Tibial artery (tissue), 4 donors: ENCODE results near the gene CSH2.
"Not testable (repeated sequence)": the region's sequence is repeated elsewhere in the genome, so short reads cannot be mapped to it uniquely, and the experiment has no call there.

ENCODE experiments used
- DNase-seq, 2 donors: peaks; one replicate each; pipeline ENCODE4 v3.0.0-alpha.2; 2019
- H3K27ac ChIP-seq, 2 donors: fragments of 200-600 bp; sonication (generic) in 1 of 2; 1 replicate in 1 of 2; 2 replicates in 1 of 2; pipeline ENCODE4 v1.5.1; 2018 to 2019; ENCODE audit warnings: mild to moderate bottlenecking in 1 of 2
- H3K27me3 ChIP-seq, 2 donors: fragments of 200-600 bp; sonication (generic) in 1 of 2; one replicate each; pipeline versions ENCODE4 v1.5.1 to v1.6.0; 2016 to 2019
- H3K36me3 ChIP-seq, 3 donors: fragments of 200-600 bp; sonication (generic) in 2 of 3; one replicate each; pipeline ENCODE4 v1.5.1; 2016 to 2019; ENCODE audit warnings: mild to moderate bottlenecking in 2 of 3
- H3K4me1 ChIP-seq, 4 donors: fragments of 200-600 bp; sonication (generic) in 2 of 4; 1 replicate in 3 of 4; 2 replicates in 1 of 4; pipeline ENCODE4 v1.5.1; 2016 to 2019
- H3K4me3 ChIP-seq, 2 donors: fragments of 200-600 bp; sonication (generic) in 1 of 2; 1 replicate in 1 of 2; 2 replicates in 1 of 2; pipeline ENCODE4 v1.5.1; 2018 to 2019; ENCODE audit warnings: mild to moderate bottlenecking in 2 of 2
- H3K9me3 ChIP-seq, 3 donors: fragments of 200-600 bp; sonication (generic) in 1 of 3; one replicate each; pipeline ENCODE4 v1.5.1; 2016 to 2019
- intact Hi-C: fragments of 100-400 bp; cut with DNase I; formaldehyde crosslinking; loops from one replicate; pipeline ENCODE4 v1.15.0; 2023; ENCODE audit warnings: low total_unique reads
- TF ChIP-seq, protein P1 (sequence below), 2 experiments: fragments of 200-600 bp in 1 of 2; fragments of 450-650 bp in 1 of 2; IDR thresholded peaks; one replicate each; pipeline ENCODE4 v1.5.1; 2017 to 2019; ENCODE audit warnings: antibody characterized with exemption in 2 of 2, mild to moderate bottlenecking in 1 of 2, moderate library complexity in 1 of 2

Gene CSH2

DNA sequence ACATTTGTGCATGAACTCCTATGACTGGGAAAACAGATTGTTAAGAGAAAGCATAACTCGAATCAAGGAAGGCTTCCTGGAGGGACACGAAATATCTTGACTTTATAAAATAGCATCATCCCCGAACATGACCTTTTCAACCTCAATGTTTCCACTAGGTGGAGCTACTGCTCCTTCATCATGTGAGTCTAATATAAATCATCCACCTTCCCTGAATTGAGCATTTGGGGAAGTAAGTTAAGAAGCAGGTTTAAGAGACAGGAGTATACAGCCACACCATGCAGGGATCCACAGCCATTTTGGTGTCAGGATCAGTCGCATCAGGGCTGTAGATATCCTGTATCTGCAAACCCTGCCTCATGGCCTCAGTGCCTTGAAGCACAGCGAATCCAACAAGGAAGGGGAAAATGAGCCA, 30.3 kb upstream of the CSH2 start:
- H3K27ac ChIP-seq, H3K36me3 ChIP-seq, intact Hi-C loops, H3K27me3 ChIP-seq, H3K9me3 ChIP-seq, DNase-seq, H3K4me3 ChIP-seq, H3K4me1 ChIP-seq: not testable (repeated sequence)
- TF ChIP-seq, protein P1, sequence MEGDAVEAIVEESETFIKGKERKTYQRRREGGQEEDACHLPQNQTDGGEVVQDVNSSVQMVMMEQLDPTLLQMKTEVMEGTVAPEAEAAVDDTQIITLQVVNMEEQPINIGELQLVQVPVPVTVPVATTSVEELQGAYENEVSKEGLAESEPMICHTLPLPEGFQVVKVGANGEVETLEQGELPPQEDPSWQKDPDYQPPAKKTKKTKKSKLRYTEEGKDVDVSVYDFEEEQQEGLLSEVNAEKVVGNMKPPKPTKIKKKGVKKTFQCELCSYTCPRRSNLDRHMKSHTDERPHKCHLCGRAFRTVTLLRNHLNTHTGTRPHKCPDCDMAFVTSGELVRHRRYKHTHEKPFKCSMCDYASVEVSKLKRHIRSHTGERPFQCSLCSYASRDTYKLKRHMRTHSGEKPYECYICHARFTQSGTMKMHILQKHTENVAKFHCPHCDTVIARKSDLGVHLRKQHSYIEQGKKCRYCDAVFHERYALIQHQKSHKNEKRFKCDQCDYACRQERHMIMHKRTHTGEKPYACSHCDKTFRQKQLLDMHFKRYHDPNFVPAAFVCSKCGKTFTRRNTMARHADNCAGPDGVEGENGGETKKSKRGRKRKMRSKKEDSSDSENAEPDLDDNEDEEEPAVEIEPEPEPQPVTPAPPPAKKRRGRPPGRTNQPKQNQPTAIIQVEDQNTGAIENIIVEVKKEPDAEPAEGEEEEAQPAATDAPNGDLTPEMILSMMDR (IDR thresholded peaks at IDR 0.05): peak in 1 of 2 experiments; percentile 29

DNA sequence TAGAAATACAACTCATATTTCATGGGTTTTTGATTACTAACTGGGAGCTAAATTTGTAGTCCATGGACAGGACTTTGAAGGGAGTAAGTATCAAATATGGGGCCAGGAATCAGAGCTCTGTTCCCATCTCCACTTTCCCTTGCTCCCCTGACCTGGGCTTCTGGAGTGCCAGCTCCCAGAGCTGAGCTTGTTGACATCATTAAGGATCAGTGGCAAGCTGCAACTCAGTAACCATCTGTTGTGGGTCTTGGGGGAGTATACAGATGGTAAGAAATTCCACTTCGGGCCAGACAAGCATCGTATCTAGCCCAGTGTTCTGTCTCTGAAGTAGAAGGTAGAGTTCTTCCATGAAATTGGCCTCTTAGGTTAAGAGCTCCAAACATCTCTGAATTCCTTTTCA, 28.5 kb upstream of the CSH2 start:
- intact Hi-C loops, H3K27me3 ChIP-seq, H3K9me3 ChIP-seq, DNase-seq, H3K27ac ChIP-seq, H3K4me1 ChIP-seq, H3K36me3 ChIP-seq, H3K4me3 ChIP-seq: not testable (repeated sequence)

DNA sequence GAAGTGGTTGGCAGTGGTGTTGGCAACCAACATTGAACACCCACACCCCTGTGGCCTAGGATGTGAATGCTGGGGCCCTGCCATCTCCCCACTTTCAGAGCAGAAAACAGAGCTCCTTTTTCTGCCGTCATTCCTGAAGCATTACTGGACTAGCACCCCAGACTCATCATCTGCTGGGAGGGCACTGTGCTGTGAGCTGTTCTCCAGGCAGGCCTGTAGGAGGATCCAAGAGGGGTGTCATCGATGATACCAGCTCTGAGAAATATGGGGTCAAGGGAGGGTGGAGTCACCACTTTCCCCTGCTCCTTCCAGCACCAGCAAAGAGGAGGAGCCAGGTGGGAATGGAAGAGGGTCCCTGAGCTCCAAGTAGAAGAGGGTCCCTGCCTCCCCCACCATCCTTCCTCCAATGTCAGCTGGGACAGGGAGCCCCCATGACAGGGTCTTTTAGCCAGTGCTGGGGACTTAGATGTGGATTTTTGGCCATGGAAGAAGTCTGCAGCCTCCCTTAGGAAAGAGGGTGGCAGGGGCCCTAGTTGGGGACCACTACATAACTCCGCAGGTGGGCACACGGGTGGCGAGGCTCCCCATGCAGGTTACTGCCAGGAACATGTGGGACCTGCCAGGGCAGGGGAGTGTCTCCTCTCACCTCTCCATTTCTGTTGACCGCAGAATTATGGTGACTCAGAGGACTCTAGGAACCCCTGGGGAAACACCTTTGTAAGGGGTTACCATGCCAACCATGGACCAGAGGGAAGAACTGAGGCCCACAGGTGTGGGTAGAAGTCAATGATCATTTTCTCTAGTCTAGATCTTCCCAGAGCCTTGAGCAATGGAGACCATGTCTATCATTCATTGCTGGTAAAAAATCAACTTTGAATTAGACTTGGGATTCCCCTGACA, 25.7 kb upstream of the CSH2 start:
- H3K27ac ChIP-seq, H3K36me3 ChIP-seq, H3K9me3 ChIP-seq, H3K4me3 ChIP-seq, DNase-seq, H3K4me1 ChIP-seq, H3K27me3 ChIP-seq, intact Hi-C loops: not testable (repeated sequence)

DNA sequence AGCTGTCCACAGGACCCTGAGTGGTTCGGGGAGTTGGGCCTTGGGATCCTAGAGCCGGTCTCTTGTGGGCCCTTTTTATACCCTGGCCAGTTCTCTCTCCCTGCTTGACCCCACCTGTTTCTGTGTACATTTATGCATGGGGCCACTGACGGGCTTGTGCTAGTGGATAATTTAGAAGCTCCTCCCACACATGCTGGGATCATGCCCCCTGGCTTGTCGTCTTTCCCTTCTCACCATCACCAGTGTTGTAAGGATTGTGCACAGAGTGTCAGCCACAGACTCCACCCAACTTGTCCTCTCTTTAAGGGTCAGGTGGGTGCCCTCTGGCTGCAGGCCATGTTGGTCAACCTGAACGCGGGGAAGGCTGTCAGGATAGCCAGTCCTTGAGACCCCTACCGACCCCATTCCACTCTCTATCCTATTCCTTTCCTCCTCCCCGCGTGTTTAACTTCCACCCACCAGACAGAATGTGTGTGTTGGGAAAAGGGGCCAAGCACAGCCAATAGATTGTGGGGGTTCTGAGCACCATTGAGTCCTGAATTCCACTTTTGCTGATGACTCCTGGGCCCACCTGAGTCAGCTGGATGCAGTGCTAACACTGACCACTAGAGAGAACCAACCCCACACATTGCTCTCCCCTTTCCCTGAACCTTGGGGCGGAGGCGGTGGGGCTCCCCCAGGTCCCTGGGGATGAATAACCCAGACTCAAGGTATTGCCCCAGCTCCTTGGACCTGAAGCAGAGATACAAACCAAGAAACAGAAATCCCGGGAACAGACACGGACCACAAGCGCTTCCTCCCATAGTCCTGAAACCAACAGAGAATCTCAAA, 23.3 kb upstream of the CSH2 start, which contains the start of gene CSH1:
CSH1 (minus strand) TSS at position 51 of the 831 bp plus-strand sequence. CDS start 63 bp downstream, outside the sequence.
- H3K36me3 ChIP-seq: not testable (repeated sequence)

DNA sequence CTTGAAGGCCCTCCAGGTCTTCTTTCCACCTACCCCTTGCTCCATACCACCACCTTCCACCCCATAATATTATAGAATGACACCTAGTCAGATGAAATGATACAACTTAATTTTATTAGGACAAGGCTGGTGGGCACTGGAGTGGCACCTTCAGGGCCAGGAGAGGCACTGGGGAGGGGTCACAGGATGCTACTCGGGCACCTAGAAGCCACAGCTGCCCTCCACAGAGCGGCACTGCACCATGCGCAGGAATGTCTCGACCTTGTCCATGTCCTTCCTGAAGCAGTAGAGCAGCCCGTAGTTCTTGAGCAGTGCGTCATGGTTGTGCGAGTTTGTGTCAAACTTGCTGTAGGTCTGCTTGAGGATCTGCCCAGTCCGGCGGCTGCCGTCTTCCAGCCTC, 21.3 kb upstream of the CSH2 start:
- H3K4me1 ChIP-seq, H3K9me3 ChIP-seq, H3K27me3 ChIP-seq, intact Hi-C loops, H3K36me3 ChIP-seq, H3K4me3 ChIP-seq, DNase-seq, H3K27ac ChIP-seq: not testable (repeated sequence)

More for the DNA sequence above, 23.3 kb upstream of the CSH2 start, which contains the start of gene CSH1:
- DNase-seq, H3K4me1 ChIP-seq, H3K4me3 ChIP-seq, intact Hi-C loops, H3K27me3 ChIP-seq, H3K9me3 ChIP-seq, H3K27ac ChIP-seq: not testable (repeated sequence)

DNA sequence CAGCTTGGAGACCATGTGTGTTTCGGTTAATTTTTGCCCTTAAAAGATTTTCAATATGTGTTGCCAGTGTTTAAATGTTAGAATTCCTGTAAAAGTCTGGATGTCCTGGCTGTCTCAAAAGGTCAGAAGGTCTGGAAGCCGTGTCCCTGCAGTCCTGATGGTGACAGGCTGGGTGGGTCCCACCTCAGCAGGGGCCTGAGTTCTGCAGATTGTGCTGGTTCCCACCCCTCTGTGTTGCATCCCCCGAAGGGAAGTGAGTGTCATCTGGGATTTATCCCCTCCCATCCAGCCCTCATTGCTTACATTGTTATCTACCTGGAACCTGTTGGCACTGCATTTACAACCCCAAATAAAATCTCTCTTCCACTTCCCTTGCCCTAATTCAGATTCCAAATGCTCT, 20.5 kb upstream of the CSH2 start:
- H3K4me3 ChIP-seq, H3K27ac ChIP-seq, intact Hi-C loops, DNase-seq, H3K4me1 ChIP-seq, H3K9me3 ChIP-seq, H3K36me3 ChIP-seq, H3K27me3 ChIP-seq: not testable (repeated sequence)

DNA sequence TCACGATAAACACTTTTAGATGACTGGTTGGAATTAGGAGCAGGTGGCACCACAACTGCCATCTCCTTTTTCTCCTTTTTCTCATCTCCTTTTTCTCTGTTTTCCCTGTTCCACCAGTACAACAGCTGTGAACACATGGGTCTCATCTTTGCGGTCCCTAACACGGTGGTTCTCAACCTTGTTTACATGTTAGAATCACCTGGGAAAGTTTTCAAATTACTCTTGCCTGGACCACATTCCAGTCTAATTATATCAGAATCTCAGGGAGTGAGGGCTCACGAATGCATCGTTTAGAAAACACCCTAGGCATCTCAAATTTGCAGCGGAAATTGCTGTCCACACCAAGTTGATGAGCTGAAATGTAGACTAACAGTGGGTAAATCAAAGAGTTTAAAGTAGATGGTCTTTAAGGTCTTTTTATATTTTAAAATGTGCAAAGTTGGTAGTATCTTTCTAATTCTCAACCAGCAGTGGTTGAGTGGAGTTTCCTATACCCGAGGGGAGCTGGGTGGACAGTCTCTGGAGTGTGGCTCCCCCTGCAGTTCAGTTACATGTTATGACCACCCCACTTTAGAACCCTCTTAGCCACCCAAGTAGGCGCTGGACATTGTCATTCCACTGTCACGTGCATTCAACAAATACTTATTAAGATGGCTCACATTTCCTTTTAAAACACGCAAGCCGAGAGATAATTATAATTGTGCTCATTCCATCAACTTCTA, 19.0 kb upstream of the CSH2 start:
- intact Hi-C loops, H3K36me3 ChIP-seq, H3K27me3 ChIP-seq, H3K9me3 ChIP-seq, H3K4me1 ChIP-seq, DNase-seq, H3K27ac ChIP-seq, H3K4me3 ChIP-seq: not testable (repeated sequence)

DNA sequence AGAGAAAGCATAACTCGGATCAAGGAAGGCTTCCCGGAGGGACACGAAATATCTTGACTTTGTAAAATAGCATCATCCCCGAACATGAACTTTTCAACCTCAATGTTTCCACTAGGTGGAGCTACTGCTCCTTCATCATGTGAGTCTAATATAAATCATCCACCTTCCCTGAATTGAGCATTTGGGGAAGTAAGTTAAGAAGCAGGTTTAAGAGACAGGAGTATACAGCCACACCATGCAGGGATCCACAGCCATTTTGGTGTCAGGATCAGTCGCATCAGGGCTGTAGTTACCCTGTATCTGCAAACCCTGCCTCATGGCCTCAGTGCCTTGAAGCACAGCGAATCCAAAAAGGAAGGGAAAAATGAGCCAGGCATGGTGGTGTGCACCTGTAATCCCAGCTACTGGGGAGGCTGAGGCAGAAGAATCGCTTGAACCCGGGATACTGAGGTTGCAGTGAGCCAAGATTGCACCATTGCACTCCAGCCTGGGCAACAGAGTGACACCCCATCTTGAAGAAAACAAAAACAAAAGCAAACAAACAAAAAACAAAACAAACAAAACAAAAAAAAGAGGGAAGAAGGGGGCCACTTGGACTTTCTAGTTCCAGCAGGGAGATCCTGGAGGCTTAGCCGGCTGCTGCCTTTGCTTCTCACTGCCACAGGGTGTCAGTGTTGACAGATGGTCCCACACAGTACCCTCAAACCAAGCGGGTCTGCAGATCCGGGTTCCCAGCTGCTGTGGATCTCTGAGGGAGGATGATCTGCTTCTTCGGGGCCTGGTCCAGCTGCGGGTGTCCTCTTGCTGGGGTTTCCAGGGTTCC, 15.8 kb upstream of the CSH2 start:
- H3K4me3 ChIP-seq, H3K36me3 ChIP-seq, H3K27me3 ChIP-seq, intact Hi-C loops, DNase-seq, H3K27ac ChIP-seq, H3K9me3 ChIP-seq, H3K4me1 ChIP-seq: not testable (repeated sequence)
- TF ChIP-seq, protein P1 (IDR thresholded peaks at IDR 0.05): peak; percentile 11 to 37

DNA sequence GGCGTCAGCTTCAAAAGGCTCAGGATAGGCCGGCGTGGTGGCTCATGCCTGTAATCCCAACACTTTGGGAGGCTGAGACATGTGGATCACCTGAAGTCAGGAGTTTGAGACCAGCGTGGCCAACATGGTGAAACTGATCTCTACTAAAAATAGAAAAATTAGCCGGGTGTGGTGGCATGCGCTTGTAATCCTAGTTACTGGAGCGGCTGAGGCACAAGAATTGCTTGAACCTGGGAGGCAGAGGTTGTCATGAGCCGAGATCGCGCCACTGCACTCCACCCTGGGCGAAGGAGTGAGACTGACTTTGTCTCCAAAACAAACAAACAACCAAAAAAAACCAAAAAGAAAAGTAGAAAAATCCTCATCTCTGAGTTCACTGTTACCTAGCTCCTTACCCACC, 11.6 kb upstream of the CSH2 start:
- H3K27me3 ChIP-seq: peaks cover 0 to 16% of the 10 kb centered on the region in 2 donors
- H3K36me3 ChIP-seq, H3K4me3 ChIP-seq, DNase-seq, H3K27ac ChIP-seq, H3K9me3 ChIP-seq, H3K4me1 ChIP-seq, intact Hi-C loops: not testable (repeated sequence)

DNA sequence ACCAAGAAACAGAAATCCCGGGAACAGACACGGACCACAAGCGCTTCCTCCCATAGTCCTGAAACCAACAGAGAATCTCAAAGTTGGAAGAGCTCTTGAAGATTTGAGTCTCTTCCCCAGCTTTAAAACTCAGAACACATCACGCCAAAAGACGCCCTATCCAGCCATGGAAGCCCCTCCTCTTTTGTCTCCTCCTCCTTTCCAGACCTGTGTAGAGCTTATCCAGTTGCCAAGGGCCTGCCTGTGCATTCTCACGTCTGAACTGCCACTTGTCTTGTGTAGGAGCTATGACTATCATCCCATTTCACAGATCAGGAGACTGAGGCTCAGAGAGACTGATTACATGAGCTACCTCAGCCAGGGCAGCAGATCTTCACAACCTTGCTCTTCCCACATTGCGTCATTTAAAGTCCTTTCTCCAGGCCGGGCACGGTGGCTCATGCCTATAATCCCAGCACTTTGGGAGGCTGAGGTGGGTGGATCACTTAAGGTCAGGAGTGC, 9.2 kb upstream of the CSH2 start:
- peaks cover 0 to 18% of the 10 kb centered on the region in 2 donors for H3K27me3 ChIP-seq
- intact Hi-C loops, H3K36me3 ChIP-seq, DNase-seq, H3K4me3 ChIP-seq, H3K9me3 ChIP-seq, H3K27ac ChIP-seq, H3K4me1 ChIP-seq: not testable (repeated sequence)
